ENCODE data around the gene BID.

DNA sequence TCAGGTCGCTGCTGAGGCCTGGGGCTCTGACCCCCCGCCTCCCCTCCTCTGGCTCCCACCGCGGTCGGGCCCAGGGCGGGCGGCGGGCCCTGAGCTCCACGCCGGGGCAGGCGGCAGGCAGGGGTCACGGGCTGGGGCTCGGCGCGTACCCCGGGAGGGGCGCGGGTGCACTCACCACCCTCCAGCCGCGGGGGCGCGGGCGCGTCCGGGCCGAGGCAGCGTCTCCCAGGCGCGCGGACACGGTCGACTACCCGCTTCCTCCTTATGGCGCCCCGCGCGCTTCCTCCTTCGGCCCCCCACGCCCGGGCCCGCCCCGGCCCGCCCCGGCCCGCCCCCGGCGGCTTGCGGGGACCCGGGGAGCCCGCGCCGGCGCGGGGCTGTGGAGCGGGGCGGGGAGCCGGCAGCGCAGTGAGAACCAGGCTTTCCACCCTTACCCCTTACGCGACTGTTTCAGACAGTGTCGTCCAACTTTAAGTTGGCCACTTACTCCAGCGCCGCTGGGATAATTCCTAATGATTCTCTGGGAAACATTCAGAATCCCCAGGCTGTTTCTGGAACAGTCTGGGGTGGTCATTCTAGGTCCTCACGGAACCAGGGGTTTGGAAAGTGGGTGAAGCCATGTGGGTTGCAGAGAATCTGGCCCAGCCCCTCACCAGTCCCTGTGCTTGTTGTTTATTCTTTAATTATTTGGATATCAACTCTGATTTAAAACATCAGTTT is at the start of gene BID:
- TF ChIP-seq, protein P1, sequence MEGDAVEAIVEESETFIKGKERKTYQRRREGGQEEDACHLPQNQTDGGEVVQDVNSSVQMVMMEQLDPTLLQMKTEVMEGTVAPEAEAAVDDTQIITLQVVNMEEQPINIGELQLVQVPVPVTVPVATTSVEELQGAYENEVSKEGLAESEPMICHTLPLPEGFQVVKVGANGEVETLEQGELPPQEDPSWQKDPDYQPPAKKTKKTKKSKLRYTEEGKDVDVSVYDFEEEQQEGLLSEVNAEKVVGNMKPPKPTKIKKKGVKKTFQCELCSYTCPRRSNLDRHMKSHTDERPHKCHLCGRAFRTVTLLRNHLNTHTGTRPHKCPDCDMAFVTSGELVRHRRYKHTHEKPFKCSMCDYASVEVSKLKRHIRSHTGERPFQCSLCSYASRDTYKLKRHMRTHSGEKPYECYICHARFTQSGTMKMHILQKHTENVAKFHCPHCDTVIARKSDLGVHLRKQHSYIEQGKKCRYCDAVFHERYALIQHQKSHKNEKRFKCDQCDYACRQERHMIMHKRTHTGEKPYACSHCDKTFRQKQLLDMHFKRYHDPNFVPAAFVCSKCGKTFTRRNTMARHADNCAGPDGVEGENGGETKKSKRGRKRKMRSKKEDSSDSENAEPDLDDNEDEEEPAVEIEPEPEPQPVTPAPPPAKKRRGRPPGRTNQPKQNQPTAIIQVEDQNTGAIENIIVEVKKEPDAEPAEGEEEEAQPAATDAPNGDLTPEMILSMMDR (IDR thresholded peaks at IDR 0.05): no peak
- no peak for TF ChIP-seq ZFX (IDR thresholded peaks at IDR 0.05; ENCODE audit: borderline replicate concordance)

All from 22Rv1 (cell line).